HepG2 (cell line): ENCODE measurements around the gene MYRFL. TPM values are rescaled to one million over a fixed set of nuclear protein-coding genes. Genes with fewer than 3 reads are reported as not detected.

Experiments used
- ATF5 ChIP-seq: sonication (generic); formaldehyde crosslinking; IDR thresholded peaks from 2 replicates; pipeline ENCODE4 v1.4.0; 2020; ENCODE audit warnings: mild to moderate bottlenecking, low read depth, missing genetic modification reagents
- ATF7-NPFF ChIP-seq: sonication (generic); formaldehyde crosslinking; IDR thresholded peaks from 2 replicates; pipeline ENCODE4 v1.8.1; 2023; ENCODE audit warnings: mild to moderate bottlenecking, low read depth, missing genetic modification reagents, moderate library complexity
- HOXD1 ChIP-seq: sonication (generic); formaldehyde crosslinking; IDR thresholded peaks from 2 replicates; pipeline ENCODE4 v1.5.0; 2020; ENCODE audit warnings: missing genetic modification reagents
- KDM2A ChIP-seq: sonication (generic); formaldehyde crosslinking; IDR thresholded peaks from 2 replicates; pipeline ENCODE4 v1.4.0; 2020; ENCODE audit warnings: low read depth, missing genetic modification reagents, borderline replicate concordance
- KDM3A ChIP-seq: IDR thresholded peaks from 2 replicates; pipeline ENCODE4 v1.6.1; 2018; ENCODE audit warnings: low read depth, missing compliant biosample characterization
- NR1H2 ChIP-seq: sonication (generic); formaldehyde crosslinking; IDR thresholded peaks from 2 replicates; pipeline ENCODE4 v1.8.1; 2022; ENCODE audit warnings: low read depth, missing genetic modification reagents, borderline replicate concordance
- U2AF1 ChIP-seq: fragments of 200-400 bp; formaldehyde crosslinking; optimal IDR thresholded peaks from 2 replicates; pipeline ENCODE3; 2017; ENCODE audit warnings: mild to moderate bottlenecking, low read depth, low read length
- ZFP90 ChIP-seq: sonication (generic); formaldehyde crosslinking; IDR thresholded peaks from 2 replicates; pipeline ENCODE4 v1.8.0; 2022; ENCODE audit warnings: missing genetic modification reagents, mild to moderate bottlenecking, inconsistent platforms, borderline replicate concordance
- ZNF564 ChIP-seq: sonication (generic); formaldehyde crosslinking; IDR thresholded peaks from 2 replicates; pipeline ENCODE4 v1.8.1; 2023; ENCODE audit warnings: mild to moderate bottlenecking, missing genetic modification reagents
- ZNF580 ChIP-seq: IDR thresholded peaks from 2 replicates; pipeline ENCODE4 v1.6.1; 2016; ENCODE audit warnings: low read depth, borderline replicate concordance
- ZNF800 ChIP-seq: sonication (generic); formaldehyde crosslinking; IDR thresholded peaks from 2 replicates; pipeline ENCODE4 v1.4.0; 2020; ENCODE audit warnings: missing genetic modification reagents
- ZSCAN22 ChIP-seq: sonication (generic); formaldehyde crosslinking; IDR thresholded peaks from 2 replicates; pipeline ENCODE4 v1.4.0; 2020; ENCODE audit warnings: mild to moderate bottlenecking, missing genetic modification reagents
- ZSCAN9 ChIP-seq: IDR thresholded peaks from 2 replicates; pipeline ENCODE4 v1.6.1; 2016; ENCODE audit warnings: borderline replicate concordance
- polyA plus RNA-seq, 8 experiments: library from polyadenylated mRNA; depleted of rRNA in 3 of 8; stranded (reverse) in 7 of 8; unstranded in 1 of 8; fragments of >200 nt; fragmentation: Illumina TruSeq in 4 of 8; extraction: Trizol in 4 of 8; gene quantifications; 2 replicates each; pipeline versions ENCODE4 v1.2.1 to v1.2.3, GENCODE V29; 2011 to 2016; ENCODE audit warnings: low read depth in 4 of 8, missing spikeins in 1 of 8, mixed read lengths in 1 of 8; ENCODE audit not compliant: insufficient read depth in 1 of 8
- total RNA-seq, 5 experiments: library from RNA; depleted of rRNA; stranded (reverse); fragments of >200 nt; fragmentation: Illumina TruSeq; extraction: Trizol; gene quantifications; 2 replicates each; pipeline ENCODE4 v1.2.3, GENCODE V29; 2016; ENCODE audit warnings: low read depth in 1 of 5
- TF ChIP-seq, protein P1 (sequence below): sonication (generic); formaldehyde crosslinking; IDR thresholded peaks from 2 replicates; pipeline ENCODE4 v1.4.0; 2020; ENCODE audit warnings: mild to moderate bottlenecking, missing genetic modification reagents
- TF ChIP-seq, protein P2 (sequence below): sonication (generic); formaldehyde crosslinking; IDR thresholded peaks from 2 replicates; pipeline ENCODE4 v1.5.0; 2020; ENCODE audit warnings: missing genetic modification reagents
- TF ChIP-seq, protein P3 (sequence below): sonication (generic); formaldehyde crosslinking; IDR thresholded peaks from 2 replicates; pipeline ENCODE4 v1.5.0; 2020; ENCODE audit warnings: mild to moderate bottlenecking, missing genetic modification reagents

Gene MYRFL
- total and polyA plus RNA-seq, 2 of the 13 experiments (the other 11 are each of a cell fraction or from before 2014, with no cell fraction given) = 0.09 to 0.11 TPM

DNA sequence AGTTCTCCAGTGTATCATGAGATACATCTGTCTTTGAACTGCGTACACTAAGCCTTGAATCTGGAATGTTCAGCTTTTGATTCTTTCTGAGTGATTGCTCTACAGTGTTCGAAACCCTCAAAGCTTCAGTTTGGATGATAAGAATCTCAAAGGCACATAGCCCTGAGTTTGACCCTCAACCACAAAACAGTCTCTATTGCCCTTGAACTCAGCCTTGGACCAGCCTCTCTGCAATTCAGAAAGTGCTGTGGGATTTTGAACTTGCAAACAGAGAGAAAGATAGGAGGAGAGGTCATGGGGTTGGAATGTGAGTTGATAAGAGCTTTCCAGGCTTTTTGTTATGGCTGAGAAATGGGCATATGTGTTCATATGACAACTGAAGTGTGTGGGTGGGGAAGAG, 100.3 kb downstream of the MYRFL start (continued):
- TF ChIP-seq ATF5 (CRISPR knock-in tag) (no peak), ZSCAN9 (CRISPR knock-in tag) (no peak), U2AF1 (no peak), ZSCAN22 (no peak), HOXD1 (no peak), KDM2A (CRISPR knock-in tag) (no peak), ZFP90 (no peak), ZNF800 (CRISPR knock-in tag) (no peak), ZNF564 (CRISPR knock-in tag) (no peak), ZNF580 (no peak), KDM3A (CRISPR knock-in tag) (no peak), NR1H2 (CRISPR knock-in tag) (no peak), ATF7-NPFF (CRISPR knock-in tag) (no peak)
- TF ChIP-seq, protein P1, sequence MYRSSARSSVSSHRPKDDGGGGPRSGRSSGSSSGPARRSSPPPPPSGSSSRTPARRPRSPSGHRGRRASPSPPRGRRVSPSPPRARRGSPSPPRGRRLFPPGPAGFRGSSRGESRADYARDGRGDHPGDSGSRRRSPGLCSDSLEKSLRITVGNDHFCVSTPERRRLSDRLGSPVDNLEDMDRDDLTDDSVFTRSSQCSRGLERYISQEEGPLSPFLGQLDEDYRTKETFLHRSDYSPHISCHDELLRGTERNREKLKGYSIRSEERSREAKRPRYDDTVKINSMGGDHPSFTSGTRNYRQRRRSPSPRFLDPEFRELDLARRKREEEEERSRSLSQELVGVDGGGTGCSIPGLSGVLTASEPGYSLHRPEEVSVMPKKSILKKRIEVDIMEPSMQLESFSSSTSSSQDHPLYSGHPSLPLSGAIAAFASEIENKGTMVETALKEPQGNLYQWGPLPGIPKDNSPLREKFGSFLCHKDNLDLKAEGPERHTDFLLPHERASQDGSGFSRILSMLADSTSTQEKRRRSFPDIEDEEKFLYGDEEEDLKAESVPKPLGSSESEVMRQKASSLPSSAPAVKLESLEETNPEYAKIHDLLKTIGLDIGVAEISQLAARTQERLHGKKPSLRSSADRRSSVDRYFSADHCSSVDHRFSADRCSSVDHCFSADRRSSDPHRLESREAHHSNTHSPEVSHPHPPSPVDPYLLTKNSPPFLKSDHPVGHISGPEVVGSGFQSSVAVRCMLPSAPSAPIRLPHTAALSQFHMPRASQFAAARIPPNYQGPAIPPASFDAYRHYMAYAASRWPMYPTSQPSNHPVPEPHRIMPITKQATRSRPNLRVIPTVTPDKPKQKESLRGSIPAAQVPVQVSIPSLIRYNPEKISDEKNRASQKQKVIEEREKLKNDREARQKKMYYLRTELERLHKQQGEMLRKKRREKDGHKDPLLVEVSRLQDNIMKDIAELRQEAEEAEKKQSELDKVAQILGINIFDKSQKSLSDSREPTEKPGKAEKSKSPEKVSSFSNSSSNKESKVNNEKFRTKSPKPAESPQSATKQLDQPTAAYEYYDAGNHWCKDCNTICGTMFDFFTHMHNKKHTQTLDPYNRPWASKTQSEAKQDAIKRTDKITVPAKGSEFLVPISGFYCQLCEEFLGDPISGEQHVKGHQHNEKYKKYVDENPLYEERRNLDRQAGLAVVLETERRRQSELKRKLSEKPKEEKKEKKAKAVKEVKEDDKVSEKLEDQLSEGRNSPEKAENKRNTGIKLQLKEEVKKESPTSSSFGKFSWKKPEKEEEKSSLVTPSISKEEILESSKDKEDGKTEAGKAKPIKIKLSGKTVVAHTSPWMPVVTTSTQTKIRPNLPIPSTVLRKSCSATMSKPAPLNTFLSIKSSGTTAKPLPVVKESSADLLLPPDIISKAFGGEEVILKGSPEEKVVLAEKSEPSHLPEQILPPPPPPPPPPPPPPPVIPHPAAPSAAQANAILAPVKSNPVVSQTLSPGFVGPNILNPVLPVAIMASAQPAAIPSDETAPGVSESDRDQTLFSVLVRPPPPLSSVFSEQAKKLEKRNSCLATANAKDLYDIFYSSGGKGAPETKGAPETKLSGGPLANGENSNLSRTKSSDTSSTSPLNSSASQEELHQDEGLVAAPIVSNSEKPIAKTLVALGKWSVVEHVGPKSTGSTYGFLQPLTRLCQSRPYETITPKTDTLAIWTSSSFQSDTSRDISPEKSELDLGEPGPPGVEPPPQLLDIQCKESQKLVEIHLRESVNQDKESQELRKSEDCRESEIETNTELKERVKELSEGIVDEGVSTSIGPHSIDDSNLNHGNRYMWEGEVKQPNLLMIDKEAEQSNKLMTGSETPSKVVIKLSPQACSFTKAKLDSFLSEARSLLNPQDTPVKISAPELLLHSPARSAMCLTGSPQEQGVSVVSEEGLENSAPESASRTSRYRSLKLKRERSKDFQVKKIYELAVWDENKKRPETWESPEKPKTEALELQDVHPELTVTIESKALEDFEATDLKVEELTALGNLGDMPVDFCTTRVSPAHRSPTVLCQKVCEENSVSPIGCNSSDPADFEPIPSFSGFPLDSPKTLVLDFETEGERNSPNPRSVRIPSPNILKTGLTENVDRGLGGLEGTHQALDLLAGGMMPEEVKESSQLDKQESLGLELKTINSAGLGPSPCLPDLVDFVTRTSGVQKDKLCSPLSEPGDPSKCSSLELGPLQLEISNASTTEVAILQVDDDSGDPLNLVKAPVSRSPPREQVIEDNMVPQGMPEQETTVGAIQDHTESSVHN = no peak
- TF ChIP-seq, protein P2, sequence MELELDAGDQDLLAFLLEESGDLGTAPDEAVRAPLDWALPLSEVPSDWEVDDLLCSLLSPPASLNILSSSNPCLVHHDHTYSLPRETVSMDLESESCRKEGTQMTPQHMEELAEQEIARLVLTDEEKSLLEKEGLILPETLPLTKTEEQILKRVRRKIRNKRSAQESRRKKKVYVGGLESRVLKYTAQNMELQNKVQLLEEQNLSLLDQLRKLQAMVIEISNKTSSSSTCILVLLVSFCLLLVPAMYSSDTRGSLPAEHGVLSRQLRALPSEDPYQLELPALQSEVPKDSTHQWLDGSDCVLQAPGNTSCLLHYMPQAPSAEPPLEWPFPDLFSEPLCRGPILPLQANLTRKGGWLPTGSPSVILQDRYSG = no peak
- TF ChIP-seq, protein P3, sequence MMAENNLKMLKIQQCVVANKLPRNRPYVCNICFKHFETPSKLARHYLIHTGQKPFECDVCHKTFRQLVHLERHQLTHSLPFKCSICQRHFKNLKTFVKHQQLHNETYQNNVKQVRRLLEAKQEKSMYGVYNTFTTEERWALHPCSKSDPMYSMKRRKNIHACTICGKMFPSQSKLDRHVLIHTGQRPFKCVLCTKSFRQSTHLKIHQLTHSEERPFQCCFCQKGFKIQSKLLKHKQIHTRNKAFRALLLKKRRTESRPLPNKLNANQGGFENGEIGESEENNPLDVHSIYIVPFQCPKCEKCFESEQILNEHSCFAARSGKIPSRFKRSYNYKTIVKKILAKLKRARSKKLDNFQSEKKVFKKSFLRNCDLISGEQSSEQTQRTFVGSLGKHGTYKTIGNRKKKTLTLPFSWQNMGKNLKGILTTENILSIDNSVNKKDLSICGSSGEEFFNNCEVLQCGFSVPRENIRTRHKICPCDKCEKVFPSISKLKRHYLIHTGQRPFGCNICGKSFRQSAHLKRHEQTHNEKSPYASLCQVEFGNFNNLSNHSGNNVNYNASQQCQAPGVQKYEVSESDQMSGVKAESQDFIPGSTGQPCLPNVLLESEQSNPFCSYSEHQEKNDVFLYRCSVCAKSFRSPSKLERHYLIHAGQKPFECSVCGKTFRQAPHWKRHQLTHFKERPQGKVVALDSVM (CRISPR knock-in tag) = no peak
